Stimulated activated naive CD8-positive, alpha-beta T cell treated with anti-CD3 and anti-CD28 coated beads, Interleukin-15, amount 100 ng/mL, for 72 hours (primary cell): ENCODE results near the gene PGP.
A peak's percentile ranks its signal among the peaks of the same experiment; 100 is the strongest.
"Not testable (repeated sequence)": the region's sequence is repeated elsewhere in the genome, so short reads cannot be mapped to it uniquely, and the experiment has no call there.

ENCODE experiments used
- ATAC-seq: fragments of 150-1000 bp; cut with Tn5 transposase; 2 replicates; pipeline ENCODE4 v1.10.0; 2021; ENCODE audit warnings: mild to moderate bottlenecking, moderate library complexity
- DNase-seq, 2 donors: peaks; one replicate each; pipeline ENCODE4 v3.0.0; 2021 to 2022
- H3K27ac Mint-ChIP-seq, 2 donors: one replicate each; pipeline ENCODE4 v1.8.0; 2022; ENCODE audit warnings: mild to moderate bottlenecking in 2 of 2, mixed read lengths in 2 of 2, moderate library complexity in 2 of 2
- H3K27me3 Mint-ChIP-seq: one replicate; pipeline ENCODE4 v1.8.0; 2022; ENCODE audit warnings: mixed read lengths
- H3K4me1 Mint-ChIP-seq: one replicate; pipeline ENCODE4 v1.8.0; 2022; ENCODE audit warnings: mild to moderate bottlenecking, mixed read lengths
- H3K4me3 Mint-ChIP-seq, 2 donors: one replicate each; pipeline ENCODE4 v1.8.0; 2022; ENCODE audit warnings: mild to moderate bottlenecking in 2 of 2, mixed read lengths in 2 of 2, moderate library complexity in 1 of 2
- H3K9me3 Mint-ChIP-seq, 2 donors: one replicate each; pipeline ENCODE4 v1.8.0; 2022; ENCODE audit warnings: mixed read lengths in 2 of 2

Gene PGP

GRCh38 chr16:2243031-2243528 is 28.4 kb upstream of the PGP start:
- H3K4me1 Mint-ChIP-seq: no peaks in the 10 kb centered on the region
- no peaks in the 10 kb centered on the region for H3K9me3 Mint-ChIP-seq
- DNase-seq (no peak), ATAC-seq (no peak)
- H3K27ac Mint-ChIP-seq: peak overlapping the region in 1 of 2 donors; percentile 19
- no peaks in the 10 kb centered on the region for H3K27me3 Mint-ChIP-seq
- no peak overlapping the region for H3K4me3 Mint-ChIP-seq

DNA sequence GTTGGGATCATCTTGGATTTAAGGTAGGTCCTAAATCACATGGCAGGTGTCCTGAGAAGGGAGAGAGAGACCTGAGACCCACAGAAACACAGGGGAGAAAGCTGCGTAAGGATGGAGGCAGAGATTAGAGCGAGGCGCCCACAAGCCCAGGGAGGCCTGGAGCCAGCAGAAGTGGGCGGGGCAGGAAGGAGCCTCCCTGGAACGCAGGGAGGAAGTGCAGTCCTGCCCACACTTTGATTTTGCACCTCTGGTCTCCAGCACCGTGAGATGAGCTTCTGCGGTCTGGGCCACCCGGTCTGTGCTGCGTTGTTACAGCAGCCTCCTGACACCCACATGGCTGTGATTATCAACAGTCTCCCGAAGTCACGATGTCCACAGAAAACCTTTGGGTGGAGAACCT is 28.0 kb upstream of the PGP start:
- DNase-seq: no peak
- no peak overlapping the region for H3K27ac Mint-ChIP-seq
- H3K4me1 Mint-ChIP-seq: no peaks in the 10 kb centered on the region

DNA sequence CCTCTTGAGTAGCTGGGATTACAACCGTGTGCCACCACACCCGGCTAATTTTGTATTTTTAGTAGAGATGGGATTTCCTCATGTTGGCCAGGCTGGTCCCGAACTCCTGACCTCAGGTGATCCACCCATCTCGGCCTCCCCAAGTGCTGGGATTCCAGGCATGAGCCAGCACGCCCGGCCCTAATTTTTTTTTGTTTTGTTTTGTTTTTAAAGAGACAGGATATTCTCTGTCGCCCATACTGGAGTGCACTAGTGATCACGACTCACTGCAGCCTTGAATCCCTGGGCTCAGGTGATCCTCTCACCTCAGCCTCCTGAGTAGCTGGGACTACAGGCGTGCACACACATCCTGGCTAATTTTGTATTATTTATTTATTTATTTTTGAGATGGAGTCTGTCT is 25.7 kb upstream of the PGP start:
- H3K9me3 Mint-ChIP-seq, H3K27ac Mint-ChIP-seq, ATAC-seq, H3K4me1 Mint-ChIP-seq, DNase-seq, H3K4me3 Mint-ChIP-seq: not testable (repeated sequence)
- peaks cover 25% of the 10 kb centered on the region for H3K27me3 Mint-ChIP-seq

More for the DNA sequence above, 28.0 kb upstream of the PGP start:
- Mint-ChIP-seq H3K27me3 (peaks cover 2% of the 10 kb centered on the region), H3K4me3 (no peak overlapping the region), H3K9me3 (no peaks in the 10 kb centered on the region)
- no peak for ATAC-seq

- Mint-ChIP-seq H3K4me1 (peaks cover 5% of the 10 kb centered on the region), H3K27ac (no peak overlapping the region), H3K4me3 (no peak overlapping the region), H3K9me3 (no peaks in the 10 kb centered on the region), H3K27me3 (peaks cover 28% of the 10 kb centered on the region)
- DNase-seq: no peak
- ATAC-seq: no peak
These were observed 24.4 kb upstream of the PGP start for GRCh38 chr16:2238838-2239675.

- peak; percentile 12 for ATAC-seq
- Mint-ChIP-seq H3K27ac (no peak overlapping the region), H3K4me1 (peaks cover 5% of the 10 kb centered on the region), H3K4me3 (no peak overlapping the region), H3K9me3 (no peaks in the 10 kb centered on the region), H3K27me3 (peaks cover 28% of the 10 kb centered on the region)
- DNase-seq: no peak
These were observed 23.7 kb upstream of the PGP start for GRCh38 chr16:2238150-2238837.

DNA sequence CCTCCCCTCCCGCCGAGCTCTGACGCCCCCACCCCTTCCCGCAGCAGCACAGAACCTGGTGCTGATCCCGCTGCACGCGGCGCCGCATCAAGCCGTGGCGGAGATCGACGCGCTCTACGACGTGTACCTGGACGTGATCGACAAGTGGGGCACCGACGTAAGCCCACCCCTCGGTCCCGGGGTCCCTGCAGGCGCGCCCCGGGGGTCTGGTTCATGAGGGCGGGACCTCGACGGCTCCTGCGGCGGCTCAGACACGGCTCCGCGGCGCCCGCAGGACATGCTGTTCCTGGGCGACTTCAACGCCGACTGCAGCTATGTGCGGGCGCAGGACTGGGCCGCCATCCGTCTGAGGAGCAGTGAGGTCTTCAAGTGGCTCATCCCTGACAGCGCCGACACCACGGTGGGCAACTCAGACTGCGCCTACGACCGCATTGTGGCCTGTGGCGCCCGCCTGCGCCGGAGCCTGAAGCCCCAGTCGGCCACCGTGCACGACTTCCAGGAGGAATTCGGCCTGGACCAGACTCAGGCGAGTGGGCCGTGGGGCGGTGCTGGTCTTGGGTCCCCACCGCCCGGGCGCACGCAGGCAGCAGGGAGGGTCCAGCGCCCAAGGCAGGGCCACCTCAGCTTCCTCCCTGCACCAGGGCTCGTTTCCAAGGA is 23.0 kb upstream of the PGP start:
- no peak for ATAC-seq
- Mint-ChIP-seq H3K4me1 (peaks cover 5% of the 10 kb centered on the region), H3K4me3 (no peak overlapping the region), H3K9me3 (no peaks in the 10 kb centered on the region), H3K27ac (no peak overlapping the region), H3K27me3 (peaks cover 28% of the 10 kb centered on the region)
- DNase-seq: no peak

DNA sequence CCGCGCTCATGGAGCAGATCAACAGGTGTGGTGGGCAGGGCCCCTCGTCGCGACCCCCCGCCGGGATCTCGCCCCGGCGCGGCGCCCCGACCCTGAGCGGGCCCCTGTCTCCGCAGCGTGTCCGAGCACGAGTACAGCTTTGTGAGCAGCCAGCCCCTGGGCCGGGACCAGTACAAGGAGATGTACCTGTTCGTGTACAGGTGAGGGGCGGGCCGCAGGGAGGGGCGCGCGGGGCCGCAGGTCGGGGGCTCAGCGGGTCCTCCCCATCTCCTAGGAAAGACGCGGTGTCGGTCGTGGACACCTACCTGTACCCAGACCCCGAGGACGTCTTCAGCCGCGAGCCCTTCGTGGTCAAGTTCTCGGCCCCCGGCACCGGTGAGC is 22.5 kb upstream of the PGP start:
- Mint-ChIP-seq H3K4me1 (peaks cover 5% of the 10 kb centered on the region), H3K4me3 (no peak overlapping the region), H3K27ac (no peak overlapping the region), H3K9me3 (no peaks in the 10 kb centered on the region), H3K27me3 (peaks cover 28% of the 10 kb centered on the region)
- no peak for DNase-seq
- peak; percentile 11 for ATAC-seq

- DNase-seq (no peak), ATAC-seq (peak; percentile 29)
- H3K4me3 Mint-ChIP-seq: no peak within 1 kb of the TSS
- H3K27ac Mint-ChIP-seq: peak within 1 kb of the TSS in 1 of 2 donors; percentile 67
- H3K4me1 Mint-ChIP-seq: peaks cover 5% of the 10 kb centered on the region
- H3K9me3 Mint-ChIP-seq: no peaks in the 10 kb centered on the region
- H3K27me3 Mint-ChIP-seq: peaks cover 28% of the 10 kb centered on the region
These were observed 21.9 kb upstream of the PGP start, which contains the start of gene DNASE1L2 for GRCh38 chr16:2236337-2237101. DNASE1L2 (plus strand) TSS chr16:2236444; CDS start chr16:2236817, 373 bp downstream.

GRCh38 chr16:2235695-2236336 is 21.2 kb upstream of the PGP start:
- ATAC-seq: peak; percentile 2
- peaks cover 5% of the 10 kb centered on the region for H3K4me1 Mint-ChIP-seq
- no peaks in the 10 kb centered on the region for H3K9me3 Mint-ChIP-seq
- peaks cover 28% of the 10 kb centered on the region for H3K27me3 Mint-ChIP-seq
- peak overlapping the region in 1 of 2 donors; percentile 67 for H3K27ac Mint-ChIP-seq
- no peak overlapping the region for H3K4me3 Mint-ChIP-seq
- no peak for DNase-seq

DNA sequence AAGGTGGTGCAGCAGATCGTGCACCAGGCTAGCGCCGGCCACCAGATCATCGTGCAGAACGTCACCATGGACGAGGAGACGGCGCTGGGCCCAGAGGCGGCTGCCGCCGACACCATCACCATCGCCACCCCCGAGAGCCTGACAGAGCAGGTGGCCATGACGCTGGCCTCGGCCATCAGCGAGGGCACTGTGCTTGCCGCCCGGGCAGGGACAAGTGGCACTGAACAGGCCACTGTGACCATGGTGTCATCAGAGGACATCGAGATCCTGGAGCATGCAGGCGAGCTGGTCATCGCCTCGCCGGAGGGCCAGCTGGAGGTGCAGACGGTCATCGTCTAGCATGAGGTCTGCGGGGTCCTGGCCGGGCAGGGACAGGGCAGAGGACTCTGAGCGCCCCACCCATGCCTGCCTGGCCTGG is 20.6 kb upstream of the PGP start:
- peaks cover 5% of the 10 kb centered on the region for H3K4me1 Mint-ChIP-seq
- ATAC-seq: no peak
- H3K4me3 Mint-ChIP-seq: no peak overlapping the region
- peaks cover 28% of the 10 kb centered on the region for H3K27me3 Mint-ChIP-seq
- H3K9me3 Mint-ChIP-seq: no peaks in the 10 kb centered on the region
- DNase-seq: no peak
- peak overlapping the region in 1 of 2 donors; percentile 48 for H3K27ac Mint-ChIP-seq

DNA sequence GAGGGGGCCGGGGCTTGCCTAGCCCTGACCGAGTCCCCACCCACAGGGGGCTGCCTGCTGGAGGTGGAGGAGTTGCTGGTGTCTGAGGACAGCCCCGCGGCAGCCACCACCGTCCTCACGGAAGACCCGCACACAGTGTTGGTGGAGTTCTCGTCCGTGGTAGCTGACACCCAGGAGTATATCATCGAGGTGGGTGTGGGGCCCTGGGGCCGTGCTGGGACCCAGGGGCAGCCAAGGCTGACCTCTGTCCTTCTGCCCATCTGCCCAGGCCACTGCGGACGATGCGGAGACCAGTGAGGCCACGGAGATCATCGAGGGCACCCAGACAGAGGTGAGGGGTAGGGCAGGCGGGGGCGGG is 20.2 kb upstream of the PGP start:
- H3K27me3 Mint-ChIP-seq: peaks cover 28% of the 10 kb centered on the region
- DNase-seq (no peak), ATAC-seq (no peak)

GRCh38 chr16:2233872-2234812 is 19.5 kb upstream of the PGP start:
- no peak for DNase-seq
- Mint-ChIP-seq H3K9me3 (no peaks in the 10 kb centered on the region), H3K4me3 (peak overlapping the region in 1 of 2 donors; percentile 48), H3K4me1 (peaks cover 5% of the 10 kb centered on the region), H3K27ac (peak overlapping the region in 1 of 2 donors; percentile 44), H3K27me3 (peaks cover 28% of the 10 kb centered on the region)
- ATAC-seq: peak; percentile 3

More for the DNA sequence above, 20.2 kb upstream of the PGP start:
- H3K9me3 Mint-ChIP-seq: no peaks in the 10 kb centered on the region
- H3K4me1 Mint-ChIP-seq: peaks cover 5% of the 10 kb centered on the region
- H3K4me3 Mint-ChIP-seq: no peak overlapping the region
- H3K27ac Mint-ChIP-seq: no peak overlapping the region

DNA sequence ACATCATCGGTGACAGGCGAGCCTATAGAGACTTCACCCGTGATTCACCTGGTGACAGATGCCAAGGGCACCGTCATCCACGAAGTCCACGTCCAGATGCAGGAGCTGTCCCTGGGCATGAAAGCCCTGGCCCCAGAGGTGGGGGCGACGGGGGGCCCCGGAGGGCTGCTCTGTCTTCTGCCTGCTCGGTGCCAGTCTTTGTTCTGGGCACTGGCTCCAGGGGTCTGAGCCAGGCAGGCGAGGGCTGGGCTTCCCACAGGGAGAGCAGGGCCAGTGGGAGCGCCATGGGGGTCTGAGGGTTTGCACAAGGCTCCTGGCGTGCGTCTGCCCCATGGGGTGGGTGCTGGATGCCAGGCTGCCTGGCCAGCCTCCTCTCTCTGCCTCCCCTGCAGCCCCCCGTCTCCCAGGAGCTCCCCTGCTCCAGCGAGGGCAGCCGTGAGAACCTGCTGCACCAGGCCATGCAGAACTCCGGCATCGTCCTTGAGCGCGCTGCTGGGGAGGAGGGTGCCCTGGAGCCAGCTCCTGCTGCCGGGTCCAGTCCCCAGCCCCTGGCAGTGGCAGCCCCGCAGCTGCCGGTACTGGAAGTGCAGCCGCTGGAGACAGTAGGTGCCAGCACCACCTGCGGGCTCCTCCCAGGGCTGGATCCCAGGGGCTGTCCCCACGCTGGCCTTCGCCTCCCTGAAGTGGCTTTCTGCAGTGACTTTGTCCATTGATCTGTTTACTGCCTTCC is 18.6 kb upstream of the PGP start:
- Mint-ChIP-seq H3K27me3 (peaks cover 28% of the 10 kb centered on the region), H3K9me3 (no peaks in the 10 kb centered on the region), H3K4me1 (peaks cover 5% of the 10 kb centered on the region), H3K27ac (peak overlapping the region in 1 of 2 donors; percentile 44), H3K4me3 (peak overlapping the region in 1 of 2 donors; percentile 48)
- no peak for DNase-seq
- ATAC-seq: no peak
